ENCODE measurements around the gene SPECC1. TPM values are rescaled to one million over a fixed set of nuclear protein-coding genes. Genes with fewer than 3 reads are reported as not detected.

Gene SPECC1
- total RNA-seq, 2 donors from 2014 or later, result 9.3 to 14.1 TPM

DNA sequence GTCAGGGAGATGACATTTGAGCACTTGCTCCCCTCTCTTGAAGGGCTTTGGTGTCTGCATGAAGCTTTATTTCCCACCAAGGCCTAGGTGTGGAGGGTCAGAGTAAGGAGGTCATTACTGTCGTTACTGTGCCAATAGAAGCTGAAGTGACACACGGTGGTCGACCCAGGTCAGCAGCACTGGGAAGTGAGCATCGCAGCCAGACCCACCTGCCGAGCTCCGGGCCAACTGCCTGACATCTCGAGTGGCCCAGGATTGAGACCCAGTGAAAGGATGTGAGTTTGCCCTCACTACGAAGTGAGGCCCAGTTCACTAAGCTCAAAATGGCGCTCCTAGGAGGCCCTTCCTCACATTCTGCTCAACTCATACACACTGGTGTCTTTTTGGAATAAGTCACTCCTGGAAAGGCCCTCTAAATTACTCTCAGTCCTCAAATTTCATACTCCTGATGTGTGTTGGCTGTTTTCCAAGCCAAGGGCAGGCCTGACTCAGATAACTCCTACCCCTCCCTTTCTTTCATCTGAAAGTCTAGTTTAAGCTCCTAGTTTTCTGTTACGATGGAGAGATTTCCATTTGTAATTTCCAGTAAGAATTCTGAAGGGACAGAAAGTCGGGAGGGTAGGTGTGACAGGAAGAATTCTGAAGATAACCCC is 257.8 kb downstream of the SPECC1 start:
- no peak for DNase-seq (ENCODE audit: low spot score in 2 of 2)
- Mint-ChIP-seq H3K27ac (peak overlapping the region in 1 of 2 donors; percentile 52), H3K36me3 (no peaks in the 10 kb centered on the region), H3K9me3 (no peaks in the 10 kb centered on the region)
- no peak for ATAC-seq

- H3K9me3 Mint-ChIP-seq, result no peaks in the 10 kb centered on the region
- ATAC-seq (peak in 1 of 2 donors; percentile 45), DNase-seq (ENCODE audit: low spot score in 2 of 2) (no peak)
- no peaks in the 10 kb centered on the region for H3K36me3 Mint-ChIP-seq
- peak overlapping the region in 1 of 2 donors; percentile 52 for H3K27ac Mint-ChIP-seq
These were observed 258.3 kb downstream of the SPECC1 start for GRCh38 chr17:20267459-20267842.

DNA sequence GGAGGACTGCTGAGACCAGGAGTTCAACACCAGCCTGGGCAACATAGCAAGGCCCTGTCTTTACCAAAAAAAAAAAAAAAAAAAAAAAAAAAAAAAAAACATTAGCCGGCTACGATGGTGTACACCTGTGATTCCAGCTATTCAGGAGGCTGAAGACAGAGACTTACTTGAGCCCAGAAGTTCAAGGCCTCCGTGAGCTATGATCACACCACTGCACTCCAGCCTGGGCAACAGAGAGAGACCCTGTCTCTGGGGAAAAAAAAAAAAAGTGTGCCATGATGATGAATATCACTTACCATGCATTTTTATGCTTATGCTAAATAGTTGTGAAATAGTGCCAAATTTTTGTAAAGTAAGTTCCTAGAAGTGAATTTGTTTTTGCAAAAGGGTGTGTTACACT is 261.2 kb downstream of the SPECC1 start:
- no peaks in the 10 kb centered on the region for H3K9me3 Mint-ChIP-seq
- DNase-seq (ENCODE audit: low spot score in 2 of 2) (no peak), ATAC-seq (no peak)
- H3K27ac Mint-ChIP-seq, result no peak overlapping the region
- H3K36me3 Mint-ChIP-seq, result no peaks in the 10 kb centered on the region

- H3K9me3 Mint-ChIP-seq, result no peaks in the 10 kb centered on the region
- no peaks in the 10 kb centered on the region for H3K36me3 Mint-ChIP-seq
- DNase-seq (ENCODE audit: low spot score in 2 of 2) (no peak), ATAC-seq (peak; percentile 33 to 70)
- H3K27ac Mint-ChIP-seq, result peak overlapping the region; percentile 4 to 38
These were observed 262.0 kb downstream of the SPECC1 start for GRCh38 chr17:20271011-20271610.

DNA sequence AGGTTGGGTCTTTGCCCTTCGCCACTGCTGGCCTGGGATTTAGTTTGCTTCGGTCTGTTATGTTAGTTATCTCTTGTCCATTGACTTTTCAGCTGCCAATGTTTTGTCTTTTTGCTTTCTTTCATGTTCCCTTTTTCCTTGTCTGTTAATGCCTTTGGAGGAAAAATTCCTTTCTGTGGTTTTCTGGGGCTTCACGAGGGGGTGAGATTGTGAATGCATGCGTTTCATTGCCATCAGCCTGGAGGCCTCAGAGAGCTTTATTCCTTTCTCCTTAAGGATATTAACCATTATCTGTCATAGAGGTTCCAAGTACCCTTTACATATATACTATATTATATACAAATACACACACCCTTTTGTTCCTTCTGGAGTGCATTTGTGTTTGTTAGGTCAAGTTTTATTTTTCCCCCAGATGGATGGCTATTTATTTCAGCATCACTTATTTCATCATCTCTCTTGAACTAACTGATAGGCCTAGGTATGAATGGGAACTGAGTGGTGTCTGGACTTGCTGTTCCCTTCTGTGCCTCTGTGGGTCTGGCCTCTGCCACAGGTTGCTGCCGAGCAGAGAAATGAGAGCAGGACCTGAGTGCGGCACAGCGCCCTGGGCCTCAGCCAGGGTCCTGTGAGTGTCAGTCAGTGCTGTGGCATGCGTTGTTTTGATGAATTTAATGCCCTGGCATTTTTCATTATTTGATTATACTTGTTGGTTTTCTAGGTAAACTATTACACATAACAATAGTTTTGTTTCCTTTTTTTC is 264.8 kb downstream of the SPECC1 start:
- no peak for DNase-seq (ENCODE audit: low spot score in 2 of 2)
- Mint-ChIP-seq H3K27ac (peak overlapping the region; percentile 33 to 77), H3K36me3 (no peaks in the 10 kb centered on the region), H3K9me3 (no peaks in the 10 kb centered on the region)
- peak; percentile 50 to 65 for ATAC-seq

- ATAC-seq, result peak; percentile 50 to 67
- DNase-seq (ENCODE audit: low spot score in 2 of 2), result no peak
- Mint-ChIP-seq H3K36me3 (no peaks in the 10 kb centered on the region), H3K27ac (peak overlapping the region; percentile 47 to 66), H3K9me3 (no peaks in the 10 kb centered on the region)
These were observed 266.5 kb downstream of the SPECC1 start for GRCh38 chr17:20275653-20276052.

- DNase-seq (ENCODE audit: low spot score in 2 of 2), result no peak
- H3K27ac Mint-ChIP-seq, result peak overlapping the region; percentile 47 to 93
- peak; percentile 30 to 32 for ATAC-seq
- H3K9me3 Mint-ChIP-seq, result peaks cover 0 to 1% of the 10 kb centered on the region in 2 donors
- H3K36me3 Mint-ChIP-seq, result peaks cover 0 to 2% of the 10 kb centered on the region in 2 donors
These were observed 267.3 kb downstream of the SPECC1 start for GRCh38 chr17:20276421-20276820.

GRCh38 chr17:20278805-20279204 is 269.6 kb downstream of the SPECC1 start:
- H3K36me3 Mint-ChIP-seq, result peaks cover 0 to 5% of the 10 kb centered on the region in 2 donors
- DNase-seq (ENCODE audit: low spot score in 2 of 2) (no peak), ATAC-seq (no peak)

GRCh38 chr17:20279631-20280030 is 270.5 kb downstream of the SPECC1 start:
- Mint-ChIP-seq H3K27ac (peak overlapping the region in 1 of 2 donors; percentile 92), H3K9me3 (peaks cover 0 to 3% of the 10 kb centered on the region in 2 donors), H3K36me3 (peaks cover 0 to 5% of the 10 kb centered on the region in 2 donors)
- ATAC-seq (no peak), DNase-seq (ENCODE audit: low spot score in 2 of 2) (no peak)

More at GRCh38 chr17:20278805-20279204, 269.6 kb downstream of the SPECC1 start:
- Mint-ChIP-seq H3K9me3 (peaks cover 0 to 3% of the 10 kb centered on the region in 2 donors), H3K27ac (no peak overlapping the region)

GRCh38 chr17:20280051-20280450 is 270.9 kb downstream of the SPECC1 start:
- DNase-seq (ENCODE audit: low spot score in 2 of 2) (no peak), ATAC-seq (no peak)
- no peak overlapping the region for H3K27ac Mint-ChIP-seq
- peaks cover 0 to 5% of the 10 kb centered on the region in 2 donors for H3K36me3 Mint-ChIP-seq
- peaks cover 0 to 3% of the 10 kb centered on the region in 2 donors for H3K9me3 Mint-ChIP-seq

DNA sequence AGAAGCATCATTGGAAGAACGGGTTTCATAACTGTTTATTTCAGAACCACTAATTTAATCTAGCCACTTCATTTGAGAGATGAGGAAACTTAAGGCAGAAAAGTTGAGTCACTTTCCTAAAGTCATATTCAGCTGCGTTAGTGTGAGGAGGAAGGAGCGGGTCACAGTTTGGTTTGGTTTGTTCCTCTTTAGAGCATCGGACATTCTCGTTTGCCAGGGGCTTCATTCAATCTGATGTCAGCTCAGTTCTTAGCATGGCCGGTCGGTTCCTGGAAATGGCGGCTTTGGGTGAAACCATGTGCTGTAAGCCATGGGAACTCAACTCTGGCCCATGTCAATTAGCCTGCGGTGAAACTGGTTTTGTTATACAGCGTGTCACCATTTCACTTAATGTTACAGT is 271.7 kb downstream of the SPECC1 start:
- Mint-ChIP-seq H3K9me3 (peaks cover 0 to 3% of the 10 kb centered on the region in 2 donors), H3K27ac (peak overlapping the region in 1 of 2 donors; percentile 75), H3K36me3 (peaks cover 0 to 5% of the 10 kb centered on the region in 2 donors)
- no peak for DNase-seq (ENCODE audit: low spot score in 2 of 2)
- peak; percentile 55 to 76 for ATAC-seq

GRCh38 chr17:20281860-20282259 is 272.7 kb downstream of the SPECC1 start:
- ATAC-seq, result no peak
- H3K9me3 Mint-ChIP-seq, result peaks cover 0 to 3% of the 10 kb centered on the region in 2 donors
- H3K27ac Mint-ChIP-seq, result peak overlapping the region in 1 of 2 donors; percentile 29
- DNase-seq (ENCODE audit: low spot score in 2 of 2), result no peak
- H3K36me3 Mint-ChIP-seq, result peaks cover 0 to 5% of the 10 kb centered on the region in 2 donors

DNA sequence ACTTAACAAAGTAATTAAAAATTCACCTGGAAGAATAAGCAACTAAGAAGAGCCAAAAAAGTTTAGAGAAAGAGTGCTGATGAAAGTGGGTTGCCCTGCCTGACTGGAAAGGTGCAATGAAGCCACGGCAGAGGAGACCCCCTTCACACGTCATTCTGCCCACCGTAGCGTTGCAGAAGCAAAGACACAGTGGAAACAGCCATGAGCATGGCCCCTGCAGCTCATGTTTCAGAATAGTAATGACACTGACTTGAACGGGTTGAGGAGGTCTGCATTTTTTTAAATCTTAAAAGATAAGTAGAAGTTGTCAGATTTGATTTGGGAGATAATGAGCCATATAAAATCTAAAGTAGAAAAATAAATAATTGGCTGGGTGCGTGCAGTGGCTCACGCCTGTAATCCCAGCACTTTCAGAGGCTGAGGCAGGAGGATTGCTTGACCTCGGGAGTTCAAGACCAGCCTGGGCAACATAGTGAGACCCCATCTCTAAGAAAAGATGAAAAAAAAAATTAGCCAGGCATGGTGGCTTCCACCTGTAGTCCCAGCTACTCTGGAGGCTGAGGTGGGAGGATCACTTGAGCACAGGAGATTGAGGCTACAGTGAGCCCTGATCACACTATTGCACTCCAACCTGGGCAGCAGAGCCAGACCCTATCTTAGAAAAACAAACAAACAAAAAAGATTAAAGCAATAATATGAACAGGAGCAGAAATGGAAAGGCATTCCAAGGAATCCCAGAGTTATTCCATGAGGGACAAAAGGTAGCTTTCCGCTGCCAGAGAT is 273.6 kb downstream of the SPECC1 start:
- H3K27ac Mint-ChIP-seq, result peak overlapping the region in 1 of 2 donors; percentile 29
- peaks cover 0 to 3% of the 10 kb centered on the region in 2 donors for H3K9me3 Mint-ChIP-seq
- peaks cover 0 to 5% of the 10 kb centered on the region in 2 donors for H3K36me3 Mint-ChIP-seq
- DNase-seq (ENCODE audit: low spot score in 2 of 2) (no peak), ATAC-seq (no peak)

DNA sequence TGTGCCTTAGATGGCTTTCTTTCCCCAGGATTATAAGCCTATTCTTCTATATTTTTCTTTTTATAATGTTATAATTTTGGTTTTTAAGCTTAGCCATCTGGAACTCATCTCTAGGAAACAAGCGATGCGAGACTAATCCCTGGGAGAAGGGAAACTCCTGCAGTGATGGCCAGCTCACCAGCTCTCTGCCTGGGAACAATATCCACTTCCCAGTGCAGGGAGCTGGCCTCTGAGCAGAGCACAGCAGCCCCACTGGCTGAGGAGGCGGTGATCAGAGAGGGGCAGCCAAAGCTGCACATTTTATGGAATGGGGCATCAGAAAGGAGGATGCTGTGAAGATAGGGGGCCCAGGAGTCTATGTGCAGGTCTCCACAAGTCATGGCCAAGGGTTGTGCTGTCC is 274.9 kb downstream of the SPECC1 start:
- Mint-ChIP-seq H3K27ac (no peak overlapping the region), H3K36me3 (peaks cover 0 to 5% of the 10 kb centered on the region in 2 donors), H3K9me3 (peaks cover 3 to 6% of the 10 kb centered on the region in 2 donors)
- DNase-seq (ENCODE audit: low spot score in 2 of 2), result no peak
- ATAC-seq, result no peak

DNA sequence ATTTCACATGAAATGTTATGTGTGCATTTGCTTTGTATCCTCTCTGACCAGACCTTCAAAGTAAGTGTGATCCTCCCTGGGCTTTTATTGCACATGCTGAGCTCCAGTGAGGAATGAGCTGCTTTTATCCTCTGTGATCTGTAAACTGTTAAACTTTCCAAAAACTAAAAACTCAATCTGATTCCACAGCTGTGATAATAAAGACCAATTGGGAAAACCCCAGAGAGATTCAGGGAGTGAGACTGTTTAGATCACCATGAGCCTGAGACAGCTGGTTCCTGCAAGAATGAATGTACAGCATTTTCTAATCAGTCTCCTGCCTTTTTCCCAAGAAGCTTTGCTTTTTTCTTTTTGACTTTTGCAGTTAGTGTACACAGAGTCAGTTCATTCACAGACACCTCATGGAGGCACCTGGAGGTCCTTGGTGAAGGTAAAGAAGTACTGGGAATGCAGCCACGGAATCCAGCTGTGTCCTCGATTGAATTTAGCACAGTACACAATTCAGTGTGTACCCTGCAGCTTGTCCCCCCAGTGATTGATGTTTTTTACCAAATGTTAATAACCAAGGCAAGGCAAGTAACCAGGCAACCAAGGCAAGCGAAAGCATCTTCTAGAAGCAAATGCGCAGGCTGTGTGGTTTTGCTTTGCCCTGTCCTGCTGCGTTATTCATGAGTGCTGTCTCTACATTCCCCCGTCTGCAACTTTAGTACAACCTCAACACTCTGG is 275.6 kb downstream of the SPECC1 start:
- no peak overlapping the region for H3K27ac Mint-ChIP-seq
- ATAC-seq (no peak), DNase-seq (ENCODE audit: low spot score in 2 of 2) (no peak)
- peaks cover 0 to 5% of the 10 kb centered on the region in 2 donors for H3K36me3 Mint-ChIP-seq
- H3K9me3 Mint-ChIP-seq, result peaks cover 3 to 6% of the 10 kb centered on the region in 2 donors

DNA sequence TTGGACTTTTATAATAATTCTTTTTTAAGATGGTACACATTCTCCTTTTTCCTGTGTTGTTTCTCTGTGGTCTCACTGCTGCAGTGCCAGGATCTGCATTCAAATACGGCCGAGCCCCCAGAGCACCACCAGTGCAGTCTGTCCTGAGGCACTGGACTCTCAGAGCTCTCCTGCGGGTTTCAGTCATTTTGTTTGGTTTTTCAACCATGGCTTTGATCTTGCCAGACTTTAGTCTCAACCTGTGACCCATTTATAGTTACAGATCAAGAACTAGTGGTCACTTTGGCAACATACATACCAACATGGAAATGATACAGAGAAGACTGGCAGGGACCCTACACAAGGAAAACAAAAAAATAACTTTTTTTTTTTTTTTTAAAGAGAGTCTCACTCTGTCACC is 280.8 kb downstream of the SPECC1 start:
- DNase-seq (ENCODE audit: low spot score in 2 of 2) (no peak), ATAC-seq (no peak)
- Mint-ChIP-seq H3K27ac (no peak overlapping the region), H3K9me3 (peaks cover 3% of the 10 kb centered on the region in 2 donors), H3K36me3 (peaks cover 0 to 4% of the 10 kb centered on the region in 2 donors)
